ENCODE measurements around the gene SERINC1.

SERINC1 gene

GRCh38 chr6:122491919-122492555 lies 20.4 kb upstream of the SERINC1 start:
- peak; percentile 59 for DNase-seq (ENCODE audit: low read depth)
- no peak overlapping the region for H3K4me3 ChIP-seq (ENCODE audit: low read depth, low read length)
- peak; percentile 99 for TF ChIP-seq CTCF (IDR thresholded peaks at IDR 0.05; ENCODE audit: low read depth, low read length, missing control alignments)
- in situ Hi-C loops (cut with HindIII; ENCODE audit: low sequenced_read_pairs) = loop anchor here (10.0 kb wide), 1 partner anchor 343 kb away; no protein-coding TSS in a partner anchor

- no peak overlapping the region for H3K4me3 ChIP-seq (ENCODE audit: low read depth, low read length)
- TF ChIP-seq CTCF (IDR thresholded peaks at IDR 0.05; ENCODE audit: low read depth, low read length, missing control alignments) = no peak
- in situ Hi-C loops (cut with HindIII; ENCODE audit: low sequenced_read_pairs) = loop anchor here (10.0 kb wide), 1 partner anchor 344 kb away; no protein-coding TSS in a partner anchor
- DNase-seq (ENCODE audit: low read depth) = no peak
Measured at GRCh38 chr6:122490607-122491006, 19.0 kb upstream of the SERINC1 start.

- DNase-seq (ENCODE audit: low read depth) = no peak
- TF ChIP-seq CTCF (IDR thresholded peaks at IDR 0.05; ENCODE audit: low read depth, low read length, missing control alignments) = no peak
- in situ Hi-C loops (cut with HindIII; ENCODE audit: low sequenced_read_pairs) = no loop called here
- no peak overlapping the region for H3K4me3 ChIP-seq (ENCODE audit: low read depth, low read length)
Measured at GRCh38 chr6:122484760-122485159, 13.2 kb upstream of the SERINC1 start.

GRCh38 chr6:122482750-122483080 lies 11.1 kb upstream of the SERINC1 start:
- TF ChIP-seq CTCF (IDR thresholded peaks at IDR 0.05; ENCODE audit: low read depth, low read length, missing control alignments) = no peak
- in situ Hi-C loops (cut with HindIII; ENCODE audit: low sequenced_read_pairs) = no loop called here
- no peak overlapping the region for H3K4me3 ChIP-seq (ENCODE audit: low read depth, low read length)
- DNase-seq (ENCODE audit: low read depth) = no peak

- no peak for DNase-seq (ENCODE audit: low read depth)
- TF ChIP-seq CTCF (IDR thresholded peaks at IDR 0.05; ENCODE audit: low read depth, low read length, missing control alignments) = peak; percentile 17
- in situ Hi-C loops (cut with HindIII; ENCODE audit: low sequenced_read_pairs) = no loop called here
- no peak overlapping the region for H3K4me3 ChIP-seq (ENCODE audit: low read depth, low read length)
Measured at GRCh38 chr6:122476131-122476530, 4.5 kb upstream of the SERINC1 start.

GRCh38 chr6:122472022-122472340 lies 374 bp upstream of the SERINC1 start:
- no peak for DNase-seq (ENCODE audit: low read depth)
- H3K4me3 ChIP-seq (ENCODE audit: low read depth, low read length) = peak overlapping the region; percentile 99
- TF ChIP-seq CTCF (IDR thresholded peaks at IDR 0.05; ENCODE audit: low read depth, low read length, missing control alignments) = no peak
- in situ Hi-C loops (cut with HindIII; ENCODE audit: low sequenced_read_pairs) = no loop called here

All from astrocyte of the cerebellum (primary cell).